Anterior cingulate cortex (tissue), 58 donors: ENCODE measurements around the gene CHST11.
A peak's percentile ranks its signal among the peaks of the same experiment; 100 is the strongest.

Experiments
- DNase-seq, 58 donors: peaks; one replicate each; lab custom pipeline; 2025; lab: John Stamatoyannopoulos, UW

CHST11 gene

GRCh38 chr12:104478396-104479122, 21.8 kb downstream of the CHST11 start:
- peak in 4 of 58 donors; percentile 9 to 35 (median 17) for DNase-seq

- DNase-seq: no peak
These were observed 22.4 kb downstream of the CHST11 start for GRCh38 chr12:104479123-104479662.

- no peak for DNase-seq
These were observed 23.3 kb downstream of the CHST11 start for GRCh38 chr12:104480012-104480411.

GRCh38 chr12:104480826-104481440, 24.2 kb downstream of the CHST11 start:
- peak in 11 of 58 donors; percentile 3 to 36 (median 13) for DNase-seq

GRCh38 chr12:104482113-104482512, 25.4 kb downstream of the CHST11 start:
- no peak for DNase-seq

GRCh38 chr12:104482748-104483147, 26.0 kb downstream of the CHST11 start:
- DNase-seq: no peak

GRCh38 chr12:104484079-104484478, 27.3 kb downstream of the CHST11 start:
- DNase-seq: no peak

GRCh38 chr12:104485651-104486362, 29.1 kb downstream of the CHST11 start:
- no peak for DNase-seq

- DNase-seq: no peak
These were observed 29.6 kb downstream of the CHST11 start for GRCh38 chr12:104486363-104486750.

GRCh38 chr12:104486943-104487819, 30.4 kb downstream of the CHST11 start:
- no peak for DNase-seq

GRCh38 chr12:104488374-104488773, 31.6 kb downstream of the CHST11 start:
- DNase-seq: no peak

- no peak for DNase-seq
These were observed 33.4 kb downstream of the CHST11 start for GRCh38 chr12:104490186-104490585.

GRCh38 chr12:104490850-104491249, 34.1 kb downstream of the CHST11 start:
- no peak for DNase-seq

GRCh38 chr12:104493496-104493895, 36.7 kb downstream of the CHST11 start:
- DNase-seq: no peak

- DNase-seq: peak in 1 of 58 donors; percentile 25
These were observed 37.5 kb downstream of the CHST11 start for GRCh38 chr12:104494137-104494792.

- DNase-seq: no peak
These were observed 38.0 kb downstream of the CHST11 start for GRCh38 chr12:104494793-104495158.

GRCh38 chr12:104495786-104496185, 39.0 kb downstream of the CHST11 start:
- no peak for DNase-seq

- DNase-seq: no peak
These were observed 39.6 kb downstream of the CHST11 start for GRCh38 chr12:104496336-104496735.

GRCh38 chr12:104498211-104498801, 41.6 kb downstream of the CHST11 start:
- DNase-seq: no peak
